DOHH2 (cell line): Measurements from ENCODE around the gene OXSR1.

ENCODE experiments used
- H3F3A ChIP-seq: fragments of 200-600 bp; sonication (generic), shearing (Covaris generic); 2 replicates; pipeline ENCODE4 v1.6.0; 2016; ENCODE audit warnings: antibody characterized with exemption, mild to moderate bottlenecking; ENCODE audit not compliant: control insufficient read depth, insufficient read depth
- H3K27ac ChIP-seq: fragments of 200-600 bp; sonication (generic); 2 replicates; pipeline ENCODE4 v1.5.1; 2014; ENCODE audit warnings: low read depth, mild to moderate bottlenecking, low read length, moderate library complexity
- H3K27me3 ChIP-seq: fragments of 200-600 bp; sonication (generic); 2 replicates; pipeline ENCODE4 v1.6.1; 2014; ENCODE audit warnings: mild to moderate bottlenecking, low read length, mixed read lengths; ENCODE audit not compliant: control insufficient read depth
- H3K36me3 ChIP-seq: fragments of 200-600 bp; sonication (generic); 2 replicates; pipeline ENCODE4 v1.6.1; 2014; ENCODE audit warnings: mild to moderate bottlenecking, low read length, moderate library complexity, mixed read lengths; ENCODE audit not compliant: control insufficient read depth
- H3K4me1 ChIP-seq: fragments of 200-600 bp; sonication (generic); 2 replicates; pipeline ENCODE4 v1.6.1; 2014; ENCODE audit warnings: mild to moderate bottlenecking, low read length, mixed read lengths; ENCODE audit not compliant: control insufficient read depth
- H3K4me2 ChIP-seq: fragments of 200-600 bp; sonication (generic); 2 replicates; pipeline ENCODE4 v1.6.0; 2014; ENCODE audit warnings: mild to moderate bottlenecking, low read length, moderate library complexity
- H3K4me3 ChIP-seq: fragments of 200-600 bp; sonication (generic); 2 replicates; pipeline ENCODE4 v1.5.1; 2014; ENCODE audit warnings: mild to moderate bottlenecking, low read length, mixed read lengths
- H3K79me2 ChIP-seq: fragments of 200-600 bp; sonication (generic); 2 replicates; pipeline ENCODE4 v1.6.1; 2014; ENCODE audit warnings: mild to moderate bottlenecking, low read length, mixed read lengths; ENCODE audit not compliant: control insufficient read depth
- H3K9me2 ChIP-seq: fragments of 200-600 bp; sonication (generic); replicated peaks from 2 replicates; pipeline ENCODE4 v1.6.1; 2014; ENCODE audit warnings: mild to moderate bottlenecking, low read length, mixed read lengths; ENCODE audit not compliant: control insufficient read depth
- H3K9me3 ChIP-seq: fragments of 200-600 bp; sonication (generic); 2 replicates; pipeline ENCODE4 v1.6.1; 2014; ENCODE audit warnings: antibody characterized with exemption, low read length, mixed read lengths; ENCODE audit not compliant: control insufficient read depth, insufficient read depth
- H4K20me1 ChIP-seq: fragments of 200-600 bp; sonication (generic); 2 replicates; pipeline ENCODE4 v1.6.0; 2014; ENCODE audit warnings: low read depth, mild to moderate bottlenecking, antibody characterized with exemption, low read length, moderate library complexity; ENCODE audit not compliant: control insufficient read depth, insufficient read depth
- EZH2phosphoT487 ChIP-seq: fragments of 200-600 bp; sonication (generic); IDR thresholded peaks from 2 replicates; pipeline ENCODE4 v1.6.1; 2017; ENCODE audit warnings: borderline replicate concordance, mild to moderate bottlenecking, antibody characterized with exemption, low read length, moderate library complexity, mixed read lengths
- TF ChIP-seq, protein P1 (sequence below): fragments of 200-600 bp; sonication (generic); IDR thresholded peaks from one replicate; pipeline ENCODE4 v1.5.1; 2014; ENCODE audit warnings: antibody characterized with exemption, mild to moderate bottlenecking, low read depth, low read length; ENCODE audit not compliant: poor library complexity, severe bottlenecking

Gene OXSR1

GRCh38 chr3:38212141-38212540, 46.8 kb downstream of the OXSR1 start:
- H3K9me2 ChIP-seq = no peaks in the 10 kb centered on the region
- H3K9me3 ChIP-seq = no peaks in the 10 kb centered on the region
- H3K36me3 ChIP-seq = peaks cover 12% of the 10 kb centered on the region
- H3K79me2 ChIP-seq = peaks cover 37% of the 10 kb centered on the region
- no peaks in the 10 kb centered on the region for H3F3A ChIP-seq
- H3K27ac ChIP-seq = no peak overlapping the region
- H4K20me1 ChIP-seq = no peaks in the 10 kb centered on the region
- no peak overlapping the region for H3K4me3 ChIP-seq
- H3K4me2 ChIP-seq = no peak overlapping the region
- H3K4me1 ChIP-seq = no peaks in the 10 kb centered on the region
- H3K27me3 ChIP-seq = no peaks in the 10 kb centered on the region
- TF ChIP-seq EZH2phosphoT487 = no peak
- TF ChIP-seq, protein P1, sequence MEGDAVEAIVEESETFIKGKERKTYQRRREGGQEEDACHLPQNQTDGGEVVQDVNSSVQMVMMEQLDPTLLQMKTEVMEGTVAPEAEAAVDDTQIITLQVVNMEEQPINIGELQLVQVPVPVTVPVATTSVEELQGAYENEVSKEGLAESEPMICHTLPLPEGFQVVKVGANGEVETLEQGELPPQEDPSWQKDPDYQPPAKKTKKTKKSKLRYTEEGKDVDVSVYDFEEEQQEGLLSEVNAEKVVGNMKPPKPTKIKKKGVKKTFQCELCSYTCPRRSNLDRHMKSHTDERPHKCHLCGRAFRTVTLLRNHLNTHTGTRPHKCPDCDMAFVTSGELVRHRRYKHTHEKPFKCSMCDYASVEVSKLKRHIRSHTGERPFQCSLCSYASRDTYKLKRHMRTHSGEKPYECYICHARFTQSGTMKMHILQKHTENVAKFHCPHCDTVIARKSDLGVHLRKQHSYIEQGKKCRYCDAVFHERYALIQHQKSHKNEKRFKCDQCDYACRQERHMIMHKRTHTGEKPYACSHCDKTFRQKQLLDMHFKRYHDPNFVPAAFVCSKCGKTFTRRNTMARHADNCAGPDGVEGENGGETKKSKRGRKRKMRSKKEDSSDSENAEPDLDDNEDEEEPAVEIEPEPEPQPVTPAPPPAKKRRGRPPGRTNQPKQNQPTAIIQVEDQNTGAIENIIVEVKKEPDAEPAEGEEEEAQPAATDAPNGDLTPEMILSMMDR = no peak

GRCh38 chr3:38214560-38214959, 49.2 kb downstream of the OXSR1 start:
- H3K4me2 ChIP-seq = no peak overlapping the region
- no peaks in the 10 kb centered on the region for H3F3A ChIP-seq
- H3K27ac ChIP-seq = no peak overlapping the region
- H3K79me2 ChIP-seq = peaks cover 32% of the 10 kb centered on the region
- peaks cover 15% of the 10 kb centered on the region for H3K36me3 ChIP-seq
- H4K20me1 ChIP-seq = no peaks in the 10 kb centered on the region
- no peaks in the 10 kb centered on the region for H3K4me1 ChIP-seq
- H3K9me2 ChIP-seq = no peaks in the 10 kb centered on the region
- no peaks in the 10 kb centered on the region for H3K27me3 ChIP-seq
- TF ChIP-seq, protein P1 = no peak
- TF ChIP-seq EZH2phosphoT487 = no peak
- H3K9me3 ChIP-seq = no peaks in the 10 kb centered on the region
- no peak overlapping the region for H3K4me3 ChIP-seq

GRCh38 chr3:38219609-38220197, 54.4 kb downstream of the OXSR1 start:
- H3F3A ChIP-seq = no peaks in the 10 kb centered on the region
- H3K4me2 ChIP-seq = no peak overlapping the region
- no peak overlapping the region for H3K4me3 ChIP-seq
- H3K79me2 ChIP-seq = no peaks in the 10 kb centered on the region
- no peaks in the 10 kb centered on the region for H3K4me1 ChIP-seq
- no peaks in the 10 kb centered on the region for H4K20me1 ChIP-seq
- H3K27ac ChIP-seq = no peak overlapping the region
- no peak for TF ChIP-seq EZH2phosphoT487
- TF ChIP-seq, protein P1 = no peak
- H3K9me2 ChIP-seq = no peaks in the 10 kb centered on the region
- H3K27me3 ChIP-seq = no peaks in the 10 kb centered on the region
- peaks cover 39% of the 10 kb centered on the region for H3K36me3 ChIP-seq
- H3K9me3 ChIP-seq = no peaks in the 10 kb centered on the region
